ENCODE data around the gene MRE11. TPM values are rescaled to one million over a fixed set of nuclear protein-coding genes. Genes with fewer than 3 reads are reported as not detected.

Gene MRE11
- total RNA-seq, 1 donor from 2014 or later = 21.2 TPM

- Mint-ChIP-seq H3K4me3 (ENCODE audit: unreplicated experiment) (no peak overlapping the region), H3K9me3 (ENCODE audit: unreplicated experiment) (no peaks in the 10 kb centered on the region), H3K27me3 (ENCODE audit: unreplicated experiment) (no peaks in the 10 kb centered on the region), H3K4me1 (ENCODE audit: unreplicated experiment) (no peaks in the 10 kb centered on the region), H3K36me3 (ENCODE audit: unreplicated experiment) (peaks cover 26% of the 10 kb centered on the region), H3K27ac (ENCODE audit: unreplicated experiment) (no peak overlapping the region)
- no peak for TF ChIP-seq CTCF (IDR thresholded peaks at IDR 0.05)
- no peak for DNase-seq (ENCODE audit: extremely low spot score, unreplicated experiment)
Measured at GRCh38 chr11:94469416-94469815, 24.2 kb downstream of the MRE11 start.

GRCh38 chr11:94459576-94459975 lies 34.1 kb downstream of the MRE11 start:
- no peak for DNase-seq (ENCODE audit: extremely low spot score, unreplicated experiment)
- H3K4me1 Mint-ChIP-seq (ENCODE audit: unreplicated experiment) = no peaks in the 10 kb centered on the region
- no peak overlapping the region for H3K4me3 Mint-ChIP-seq (ENCODE audit: unreplicated experiment)
- TF ChIP-seq CTCF (IDR thresholded peaks at IDR 0.05) = no peak
- no peaks in the 10 kb centered on the region for H3K9me3 Mint-ChIP-seq (ENCODE audit: unreplicated experiment)
- H3K27me3 Mint-ChIP-seq (ENCODE audit: unreplicated experiment) = no peaks in the 10 kb centered on the region
- peaks cover 38% of the 10 kb centered on the region for H3K36me3 Mint-ChIP-seq (ENCODE audit: unreplicated experiment)
- no peak overlapping the region for H3K27ac Mint-ChIP-seq (ENCODE audit: unreplicated experiment)

GRCh38 chr11:94457118-94458029 lies 36.3 kb downstream of the MRE11 start:
- Mint-ChIP-seq H3K36me3 (ENCODE audit: unreplicated experiment) (peaks cover 38% of the 10 kb centered on the region), H3K27ac (ENCODE audit: unreplicated experiment) (no peak overlapping the region), H3K4me3 (ENCODE audit: unreplicated experiment) (no peak overlapping the region), H3K4me1 (ENCODE audit: unreplicated experiment) (no peaks in the 10 kb centered on the region), H3K9me3 (ENCODE audit: unreplicated experiment) (no peaks in the 10 kb centered on the region), H3K27me3 (ENCODE audit: unreplicated experiment) (no peaks in the 10 kb centered on the region)
- DNase-seq (ENCODE audit: extremely low spot score, unreplicated experiment) = no peak
- TF ChIP-seq CTCF (IDR thresholded peaks at IDR 0.05) = no peak

GRCh38 chr11:94455861-94456260 lies 37.8 kb downstream of the MRE11 start:
- Mint-ChIP-seq H3K27ac (ENCODE audit: unreplicated experiment) (no peak overlapping the region), H3K36me3 (ENCODE audit: unreplicated experiment) (peaks cover 32% of the 10 kb centered on the region), H3K4me1 (ENCODE audit: unreplicated experiment) (no peaks in the 10 kb centered on the region), H3K4me3 (ENCODE audit: unreplicated experiment) (no peak overlapping the region), H3K27me3 (ENCODE audit: unreplicated experiment) (no peaks in the 10 kb centered on the region), H3K9me3 (ENCODE audit: unreplicated experiment) (no peaks in the 10 kb centered on the region)
- DNase-seq (ENCODE audit: extremely low spot score, unreplicated experiment) = no peak
- TF ChIP-seq CTCF (IDR thresholded peaks at IDR 0.05) = no peak

- no peak for DNase-seq (ENCODE audit: extremely low spot score, unreplicated experiment)
- H3K27ac Mint-ChIP-seq (ENCODE audit: unreplicated experiment) = no peak overlapping the region
- H3K27me3 Mint-ChIP-seq (ENCODE audit: unreplicated experiment) = no peaks in the 10 kb centered on the region
- no peaks in the 10 kb centered on the region for H3K9me3 Mint-ChIP-seq (ENCODE audit: unreplicated experiment)
- no peak overlapping the region for H3K4me3 Mint-ChIP-seq (ENCODE audit: unreplicated experiment)
- H3K4me1 Mint-ChIP-seq (ENCODE audit: unreplicated experiment) = no peaks in the 10 kb centered on the region
- peaks cover 21% of the 10 kb centered on the region for H3K36me3 Mint-ChIP-seq (ENCODE audit: unreplicated experiment)
- no peak for TF ChIP-seq CTCF (IDR thresholded peaks at IDR 0.05)
Measured at GRCh38 chr11:94454301-94454700, 39.3 kb downstream of the MRE11 start.
